Fibroblast of lung (primary cell): ENCODE measurements around the gene HOXC10.

Experiments used
- EZH2 ChIP-seq: IDR thresholded peaks from 2 replicates; pipeline ENCODE4 v1.5.1; 2012; ENCODE audit warnings: low read length, control low read depth, mild to moderate bottlenecking; ENCODE audit errors: missing control alignments
- TF ChIP-seq, protein P1 (sequence below), 2 donors: IDR thresholded peaks in 1 of 2; conservative IDR thresholded peaks in 1 of 2; 1 replicate in 1 of 2; 2 replicates in 1 of 2; pipeline ENCODE4 v1.5.1; 2011 to 2012; ENCODE audit warnings: low read length in 2 of 2, control low read depth in 1 of 2, inconsistent platforms in 1 of 2, low read depth in 1 of 2, mild to moderate bottlenecking in 1 of 2

- TF ChIP-seq, protein P1, sequence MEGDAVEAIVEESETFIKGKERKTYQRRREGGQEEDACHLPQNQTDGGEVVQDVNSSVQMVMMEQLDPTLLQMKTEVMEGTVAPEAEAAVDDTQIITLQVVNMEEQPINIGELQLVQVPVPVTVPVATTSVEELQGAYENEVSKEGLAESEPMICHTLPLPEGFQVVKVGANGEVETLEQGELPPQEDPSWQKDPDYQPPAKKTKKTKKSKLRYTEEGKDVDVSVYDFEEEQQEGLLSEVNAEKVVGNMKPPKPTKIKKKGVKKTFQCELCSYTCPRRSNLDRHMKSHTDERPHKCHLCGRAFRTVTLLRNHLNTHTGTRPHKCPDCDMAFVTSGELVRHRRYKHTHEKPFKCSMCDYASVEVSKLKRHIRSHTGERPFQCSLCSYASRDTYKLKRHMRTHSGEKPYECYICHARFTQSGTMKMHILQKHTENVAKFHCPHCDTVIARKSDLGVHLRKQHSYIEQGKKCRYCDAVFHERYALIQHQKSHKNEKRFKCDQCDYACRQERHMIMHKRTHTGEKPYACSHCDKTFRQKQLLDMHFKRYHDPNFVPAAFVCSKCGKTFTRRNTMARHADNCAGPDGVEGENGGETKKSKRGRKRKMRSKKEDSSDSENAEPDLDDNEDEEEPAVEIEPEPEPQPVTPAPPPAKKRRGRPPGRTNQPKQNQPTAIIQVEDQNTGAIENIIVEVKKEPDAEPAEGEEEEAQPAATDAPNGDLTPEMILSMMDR (conservative IDR thresholded peaks at IDR 0.05 in 1 of 2, IDR thresholded peaks at IDR 0.05 in 1 of 2; ENCODE audit: low read depth in 1 of 2, low read length in 2 of 2) = no peak
- TF ChIP-seq EZH2 = no peak
Measured at GRCh38 chr12:53988541-53989226, 3.7 kb downstream of the HOXC10 start.
